GM19452 (cell line): ENCODE results near the gene ATOH7.
"Not testable (repeated sequence)": the region's sequence is repeated elsewhere in the genome, so short reads cannot be mapped to it uniquely, and the experiment has no call there.

ENCODE experiments used
- ATAC-seq: cut with Tn5 transposase; IDR thresholded peaks from one replicate; pipeline ENCODE4 v1.9.1; 2021; ENCODE audit not compliant: unreplicated experiment

Gene ATOH7

DNA sequence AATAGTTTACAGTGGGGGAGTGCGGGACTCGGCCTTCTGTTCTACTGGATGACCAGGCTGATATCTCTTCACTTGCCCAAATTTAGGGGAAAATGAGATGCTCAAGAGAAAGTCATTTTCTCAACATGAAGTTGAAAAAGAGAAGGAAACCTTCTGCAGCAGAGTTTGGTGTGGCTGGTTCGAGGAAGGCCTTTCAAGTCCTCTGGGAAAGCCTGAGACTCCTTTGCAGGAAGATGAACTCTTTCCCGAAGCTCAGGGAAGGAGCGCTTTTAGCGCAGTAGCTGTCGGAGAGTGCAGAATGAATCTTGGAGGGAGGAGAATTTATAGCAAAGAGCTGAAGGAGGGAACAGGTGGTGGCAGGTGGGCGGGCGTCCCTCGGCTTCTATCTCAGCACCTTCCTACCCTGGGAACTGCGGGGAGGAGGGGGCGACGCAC is at the start of gene ATOH7:
Gene ATOH7 (minus strand): TSS at position 297 of the 435 bp plus-strand sequence. CDS start 436 bp downstream, outside the sequence.
- no peak for ATAC-seq

DNA sequence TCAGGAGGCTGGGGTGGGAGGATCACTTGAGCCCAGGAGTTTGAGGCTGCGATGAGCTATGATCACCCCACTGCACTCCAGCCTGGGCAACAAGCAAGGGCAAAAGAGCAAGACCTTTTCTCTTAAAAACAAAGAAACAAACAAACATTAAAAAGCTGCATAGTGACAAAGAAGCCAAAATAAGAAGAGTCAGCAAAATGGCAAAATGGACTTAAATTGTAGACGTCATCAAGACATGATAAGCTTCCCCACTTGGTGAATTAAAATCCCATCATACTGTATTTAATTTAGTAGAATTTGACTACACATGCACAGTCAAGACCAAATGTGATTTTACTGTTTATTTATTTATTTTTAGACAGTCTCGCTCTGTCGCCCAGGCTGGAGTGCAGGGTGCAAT is 48.8 kb upstream of the ATOH7 start:
- ATAC-seq, result no peak

DNA sequence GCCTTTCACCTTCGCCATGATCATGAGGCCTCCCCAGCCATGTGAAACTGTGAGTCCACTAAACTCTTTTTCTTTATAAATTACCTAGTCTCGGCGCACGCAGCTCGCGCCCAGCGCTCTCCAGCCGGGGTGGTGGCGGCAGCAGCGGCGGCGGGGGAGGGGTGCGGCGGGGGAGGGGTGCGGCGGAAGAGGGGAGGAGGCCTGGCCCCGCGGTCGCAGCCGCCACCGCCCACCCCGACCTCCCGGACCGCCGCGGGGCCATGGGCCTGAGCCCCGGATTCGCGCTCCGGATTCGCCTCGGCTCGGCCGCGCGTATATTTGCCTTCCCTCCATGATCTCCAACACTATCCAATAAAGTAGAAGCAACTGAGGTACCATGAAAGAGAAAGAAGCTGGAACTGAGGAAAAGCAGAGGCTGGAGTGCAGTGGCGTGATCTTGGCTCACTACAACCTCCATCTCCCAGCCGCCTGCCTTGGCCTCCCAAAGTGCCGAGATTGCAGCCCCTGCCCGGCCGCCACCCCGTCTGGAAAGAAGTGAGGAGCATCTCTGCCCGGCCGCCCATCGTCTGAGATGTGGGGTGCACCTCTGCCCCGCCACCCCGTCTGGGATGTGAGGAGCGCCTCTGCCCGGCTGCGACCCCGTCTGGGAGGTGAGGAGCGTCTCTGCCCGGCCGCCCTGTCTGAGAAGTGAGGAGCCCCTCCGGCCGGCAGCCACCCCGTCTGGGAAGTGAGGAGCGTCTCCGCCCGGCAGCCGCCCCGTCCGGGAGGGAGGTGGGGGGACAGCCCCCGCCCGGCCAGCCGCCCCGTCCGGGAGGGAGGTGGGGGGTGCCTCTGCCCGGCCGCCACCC is 47.2 kb upstream of the ATOH7 start:
- not testable (repeated sequence) for ATAC-seq

DNA sequence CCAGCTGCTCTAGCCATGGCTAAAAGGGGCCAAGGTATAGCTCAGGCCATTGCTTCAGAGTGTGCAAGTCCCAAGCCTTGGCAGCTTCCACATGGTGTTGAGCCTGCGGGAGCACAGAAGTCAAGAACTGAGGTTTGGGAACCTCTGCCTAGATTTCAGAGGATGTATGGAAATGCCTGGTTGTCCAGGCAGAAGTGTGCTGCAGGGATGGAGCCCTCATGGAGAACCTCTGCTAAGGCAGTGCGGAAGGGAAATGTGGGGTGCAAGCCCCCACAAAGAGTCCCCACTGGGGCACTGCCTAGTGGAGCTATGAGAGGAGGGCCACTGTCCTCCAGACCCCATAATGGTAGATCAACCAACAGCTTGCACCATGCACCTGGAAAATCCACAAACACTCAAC is 45.9 kb upstream of the ATOH7 start:
- not testable (repeated sequence) for ATAC-seq

DNA sequence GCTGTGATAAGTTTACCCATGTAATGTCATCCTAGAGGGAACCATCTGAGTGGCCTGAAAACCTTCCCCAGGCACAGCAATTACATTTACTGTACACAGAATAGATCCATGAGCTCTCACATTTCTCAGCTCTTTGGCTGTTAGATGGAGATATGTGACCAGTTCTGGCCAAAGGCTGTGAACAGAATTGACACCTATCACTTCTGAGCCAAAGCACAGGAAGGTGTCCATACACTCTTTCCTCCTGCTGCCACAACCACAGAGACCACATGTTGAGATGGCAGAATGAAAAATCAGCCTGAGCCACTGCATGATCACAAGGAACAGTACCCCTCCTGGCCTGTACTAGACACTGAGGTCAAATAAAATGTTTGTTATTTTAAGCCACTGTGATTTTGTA is 44.3 kb upstream of the ATOH7 start:
- no peak for ATAC-seq

DNA sequence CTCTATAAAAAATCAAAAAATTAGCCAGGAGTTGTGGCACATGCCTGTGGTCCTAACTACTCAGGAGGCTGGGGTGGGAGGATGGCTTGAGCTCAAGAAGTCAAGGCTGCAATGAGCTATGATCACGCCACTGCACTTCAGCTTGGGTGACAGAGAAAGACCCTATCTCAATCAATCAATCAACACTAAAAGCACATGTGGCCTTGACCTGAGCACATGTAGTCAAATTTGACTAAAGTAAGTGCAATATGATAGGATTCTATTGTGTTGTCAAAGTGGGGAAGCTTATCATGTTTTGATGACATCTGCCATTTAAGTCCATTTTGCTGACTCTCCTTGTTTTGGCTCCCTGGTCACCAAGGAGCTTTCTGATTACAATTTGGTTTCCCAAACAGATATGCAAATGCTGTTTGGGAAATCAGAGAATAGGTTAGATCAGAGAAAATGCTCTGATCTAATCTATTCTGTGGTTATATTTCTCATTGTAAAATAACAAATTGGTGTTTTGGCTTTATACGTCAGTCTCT is 43.8 kb upstream of the ATOH7 start:
- ATAC-seq, result no peak

DNA sequence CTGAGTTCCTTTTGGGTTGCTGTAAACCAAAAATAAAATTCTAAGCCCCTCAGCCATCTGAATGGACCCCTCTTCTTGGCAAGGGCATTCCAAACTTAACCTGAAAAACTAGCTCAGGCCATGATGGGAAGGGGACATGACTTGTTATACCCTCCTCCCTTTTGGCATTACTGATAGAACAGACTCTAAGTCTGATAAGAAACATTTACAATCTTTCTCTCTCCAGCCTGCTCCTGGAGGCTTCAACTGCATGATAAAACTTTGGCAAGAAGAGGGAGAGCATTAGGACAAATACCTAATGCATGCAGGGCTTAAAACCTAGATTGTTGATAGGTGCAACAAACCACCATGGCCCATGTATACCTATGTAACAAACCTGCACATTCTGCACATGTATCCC is 40.9 kb upstream of the ATOH7 start:
- ATAC-seq, result no peak

DNA sequence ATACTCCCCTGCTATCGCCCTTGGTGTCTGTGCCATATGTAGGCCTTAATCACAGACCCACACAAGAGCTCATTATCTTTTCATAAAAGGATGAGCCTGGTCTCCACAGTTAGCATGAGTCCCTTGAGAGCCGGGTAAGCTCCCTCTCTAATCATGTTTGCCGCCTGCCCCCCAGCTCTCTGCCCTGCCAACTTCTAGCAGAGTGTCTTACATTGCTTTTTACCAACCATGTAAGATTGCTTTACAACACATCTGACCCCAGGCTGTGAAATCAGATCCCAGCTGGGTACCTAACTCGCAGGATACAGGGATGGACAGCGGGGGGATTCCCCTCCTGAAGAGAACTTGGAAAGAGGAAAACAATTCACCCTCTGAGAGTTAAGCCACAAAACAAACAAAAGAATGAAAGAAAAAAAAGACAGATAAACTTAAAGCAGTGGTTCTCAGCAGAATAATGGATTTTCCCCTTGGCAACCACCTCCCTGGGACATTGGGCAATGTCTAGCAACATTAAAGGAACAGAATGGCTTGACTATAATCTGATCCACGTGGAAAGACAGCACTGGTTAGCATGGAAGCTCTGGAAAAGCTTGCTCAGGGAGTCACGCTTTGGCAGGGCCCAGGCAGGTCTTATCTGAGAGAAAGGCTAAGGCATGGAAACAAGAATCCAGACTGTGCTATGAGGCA is 39.4 kb upstream of the ATOH7 start:
- no peak for ATAC-seq

DNA sequence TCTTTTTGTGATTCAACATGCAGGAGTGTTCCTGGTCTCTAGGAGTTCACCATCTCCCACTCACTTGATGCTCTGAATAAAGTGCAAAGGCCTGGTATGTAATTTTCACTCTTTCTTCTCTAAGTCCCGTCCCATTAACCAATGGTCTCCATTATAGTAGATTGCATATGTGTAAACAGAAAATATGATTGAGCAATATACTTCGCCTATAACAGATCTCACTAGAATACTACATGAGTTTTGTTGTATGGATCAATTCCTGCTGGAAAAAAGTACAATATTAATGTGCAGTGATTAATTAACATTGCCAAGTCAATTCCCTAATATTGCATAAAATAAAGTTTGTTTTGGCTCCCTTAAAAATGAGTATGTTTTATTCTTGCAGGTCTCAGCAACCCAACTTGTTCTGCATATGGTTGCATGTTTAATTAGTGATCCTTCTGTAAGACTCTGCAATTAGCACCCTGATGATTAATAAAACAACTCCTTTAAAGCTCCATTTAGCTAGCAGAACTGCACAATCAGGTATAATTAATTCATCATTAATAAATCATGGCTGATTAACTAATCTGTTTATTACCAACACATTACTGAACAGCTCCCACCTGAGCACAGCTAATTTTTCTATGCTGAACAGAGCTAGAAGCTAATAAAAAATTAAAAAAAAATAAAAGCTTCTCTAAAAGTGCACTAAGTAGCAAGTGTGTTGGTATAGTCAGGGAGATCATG is 37.8 kb upstream of the ATOH7 start:
- ATAC-seq, result no peak

DNA sequence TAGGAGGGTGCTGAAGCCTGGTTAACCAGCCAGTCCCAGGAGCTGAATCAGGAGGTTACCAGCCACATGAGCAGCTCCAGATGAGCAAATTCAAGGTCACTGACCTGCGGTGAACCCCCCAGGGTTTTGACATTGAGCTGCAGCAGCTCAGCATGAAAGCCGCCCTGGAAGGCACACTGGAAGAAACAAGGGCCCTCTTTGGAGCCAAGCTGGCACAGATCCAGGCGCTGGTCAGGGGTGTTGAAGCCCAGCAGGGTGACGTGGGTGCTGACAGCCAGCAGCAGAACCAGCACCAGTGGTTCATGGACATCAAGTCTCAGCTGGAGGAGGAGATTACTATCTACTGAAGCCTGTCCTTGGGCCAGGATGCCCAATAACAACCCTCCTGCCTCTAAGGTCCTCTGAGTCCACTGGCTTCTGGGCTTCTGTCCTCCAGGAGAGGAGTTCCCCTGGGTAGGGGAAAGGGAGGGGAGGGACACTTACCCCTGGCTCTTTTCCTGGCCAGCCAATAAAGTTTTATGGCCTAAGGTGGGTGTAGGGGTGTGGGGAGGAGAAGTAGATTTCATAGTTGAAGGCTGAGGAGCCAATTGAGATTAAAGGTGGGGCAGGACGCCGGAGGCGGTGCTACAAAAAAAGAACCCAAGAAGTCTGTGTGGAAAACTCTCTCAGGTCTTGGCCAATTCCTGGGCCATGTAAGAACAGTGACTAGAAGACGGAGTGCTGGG is 29.4 kb upstream of the ATOH7 start:
- ATAC-seq, result no peak

DNA sequence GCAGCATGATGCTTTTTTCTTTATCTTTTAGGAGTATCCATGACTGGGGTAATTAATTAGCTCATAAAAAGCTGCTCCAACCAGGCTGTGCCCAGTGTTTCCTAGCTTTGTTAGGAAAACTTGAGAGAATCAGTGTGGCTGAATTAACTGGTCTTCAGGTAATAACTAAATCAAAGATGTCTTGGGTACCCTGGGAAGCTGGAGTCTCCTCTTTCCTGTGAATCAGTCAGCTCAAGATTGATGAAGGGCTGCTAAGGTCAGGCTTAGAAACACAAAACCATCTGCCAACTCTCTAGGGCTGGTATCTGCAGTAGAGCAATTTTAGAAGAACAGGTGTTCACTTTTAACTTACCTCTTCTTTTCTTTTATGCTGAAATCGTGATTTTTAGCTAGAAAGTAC is 21.4 kb upstream of the ATOH7 start:
- no peak for ATAC-seq

DNA sequence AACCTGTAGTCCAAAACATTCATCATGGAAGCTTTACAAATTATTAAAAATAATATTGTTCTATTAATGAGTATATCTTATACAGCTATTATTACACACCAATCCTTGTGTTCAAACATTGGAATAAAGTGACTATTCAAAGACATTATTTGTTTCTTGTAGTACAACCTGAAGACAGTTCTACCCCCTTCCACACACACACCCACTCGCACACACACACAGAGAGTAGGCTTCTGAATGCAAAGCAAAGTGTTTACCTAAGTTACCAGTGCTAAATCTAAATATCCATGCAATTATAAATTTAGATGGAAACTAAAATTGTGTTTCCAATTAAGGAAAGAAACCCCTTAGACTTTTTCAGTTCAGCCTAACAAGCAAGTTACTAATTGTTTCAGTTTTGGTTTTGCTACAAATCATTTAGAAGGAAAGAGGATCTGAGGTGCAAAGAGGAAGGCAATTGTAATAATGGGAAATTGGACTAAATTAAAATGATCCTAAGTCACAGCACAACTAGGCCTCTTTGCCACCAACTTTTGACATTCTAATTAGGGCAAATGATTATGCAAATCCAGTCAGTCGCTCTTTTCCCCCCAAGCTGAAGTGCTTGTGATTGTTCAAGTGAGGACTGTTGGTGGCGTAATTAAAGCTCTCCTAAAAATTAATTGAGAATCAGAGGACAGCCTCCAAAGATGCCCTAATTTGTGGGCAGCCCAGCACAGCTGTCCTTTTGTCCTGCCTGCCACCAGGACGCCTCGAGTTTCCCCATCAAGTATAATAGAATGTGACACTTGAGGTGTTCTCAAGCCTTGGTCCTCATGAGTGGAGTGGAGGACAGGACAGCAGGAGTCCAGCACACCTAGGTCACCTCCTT is 19.9 kb upstream of the ATOH7 start:
- ATAC-seq, result no peak

DNA sequence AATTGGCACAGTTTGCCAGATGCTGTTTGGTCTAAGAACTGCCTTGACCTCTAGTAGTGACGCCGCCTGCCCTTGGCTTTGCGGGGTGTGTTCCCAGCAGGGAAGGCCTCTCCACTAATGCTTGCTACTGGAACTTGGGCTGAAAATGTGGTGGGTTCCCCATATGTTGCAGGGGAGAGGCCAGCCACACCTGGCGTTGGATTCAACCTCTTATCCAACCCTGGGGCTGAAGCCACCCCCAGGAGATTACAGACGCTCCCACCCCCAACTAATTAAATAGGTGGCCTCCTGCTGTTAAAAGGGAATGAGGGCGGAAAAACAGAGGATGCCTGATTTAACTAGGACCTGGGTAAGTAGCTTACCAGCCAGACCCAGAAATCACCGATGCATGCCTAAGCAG is 19.2 kb upstream of the ATOH7 start:
- ATAC-seq, result no peak

DNA sequence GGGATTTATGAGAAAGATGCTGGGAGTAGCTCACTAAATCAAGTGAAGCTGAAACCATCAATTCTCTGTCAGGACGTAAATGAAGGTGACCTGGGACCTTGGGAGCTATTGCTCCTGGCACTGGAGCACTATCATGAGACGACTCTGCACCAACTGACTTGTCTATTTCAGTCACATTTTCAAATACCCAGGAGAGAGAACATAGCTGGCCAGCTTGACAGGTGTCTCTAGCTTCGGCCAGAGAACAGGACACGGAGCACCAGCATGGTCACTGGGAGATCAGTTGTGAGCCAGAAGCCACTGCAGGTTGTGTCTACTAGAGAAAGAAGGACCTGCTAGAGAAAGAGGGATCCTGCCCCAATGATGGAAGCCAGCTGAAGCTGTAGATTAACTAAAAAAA is 17.4 kb upstream of the ATOH7 start:
- ATAC-seq, result no peak

DNA sequence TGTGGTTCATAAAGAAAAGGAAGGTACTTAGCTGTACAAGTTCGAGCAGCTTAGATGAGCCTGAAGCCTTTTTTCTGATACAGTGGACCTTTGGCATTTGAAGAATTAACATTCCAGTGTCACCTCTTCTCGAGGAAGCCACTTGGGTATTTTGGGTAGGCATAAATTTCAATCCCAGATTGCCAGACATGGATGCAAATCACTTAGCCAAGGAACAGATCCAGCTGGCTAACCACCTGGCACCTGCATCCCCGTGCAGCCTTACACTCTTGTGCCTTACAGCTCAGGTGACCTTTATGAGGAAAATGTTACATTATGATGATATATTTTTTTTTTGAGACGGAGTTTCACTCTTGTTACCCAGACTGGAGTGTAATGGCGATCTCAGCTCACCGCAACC is 16.0 kb upstream of the ATOH7 start:
- ATAC-seq, result no peak

DNA sequence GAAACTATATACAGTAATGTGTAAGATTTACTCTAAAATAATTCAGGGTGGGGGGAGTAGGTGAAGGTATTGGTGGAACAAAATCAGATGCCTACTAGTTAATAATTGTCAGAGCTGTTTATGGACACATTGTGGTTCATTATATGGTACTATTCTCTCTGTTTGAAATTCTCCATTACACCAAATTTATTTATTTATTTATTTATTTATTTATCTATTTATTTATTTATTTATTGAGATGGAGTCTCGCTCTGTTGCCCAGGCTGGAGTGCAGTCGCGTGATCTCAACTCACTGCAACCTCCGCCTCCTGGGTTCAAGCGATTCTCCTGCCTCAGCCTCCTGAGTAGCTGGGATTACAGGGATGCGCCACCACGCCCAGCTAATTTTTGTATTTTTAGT is 14.5 kb upstream of the ATOH7 start:
- not testable (repeated sequence) for ATAC-seq

DNA sequence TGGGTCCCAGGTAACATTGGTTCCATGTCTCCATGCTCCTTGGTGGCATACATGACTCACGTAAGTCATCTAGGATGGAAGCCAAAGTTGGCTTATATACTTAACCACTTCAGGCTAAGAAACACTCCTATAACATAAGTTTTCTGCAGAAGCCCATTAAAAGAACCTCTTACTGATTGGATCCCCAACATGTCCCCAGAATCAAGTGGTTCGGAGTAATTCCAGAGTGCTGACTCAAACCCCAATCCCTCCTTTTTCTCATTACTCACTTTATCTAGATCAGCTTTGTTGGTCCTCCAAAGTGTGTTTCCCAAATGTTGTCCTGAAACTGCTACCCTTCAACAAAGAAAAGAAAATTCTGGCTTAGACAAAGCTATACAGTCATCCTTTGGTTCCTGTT is 10.1 kb upstream of the ATOH7 start:
- ATAC-seq, result no peak

DNA sequence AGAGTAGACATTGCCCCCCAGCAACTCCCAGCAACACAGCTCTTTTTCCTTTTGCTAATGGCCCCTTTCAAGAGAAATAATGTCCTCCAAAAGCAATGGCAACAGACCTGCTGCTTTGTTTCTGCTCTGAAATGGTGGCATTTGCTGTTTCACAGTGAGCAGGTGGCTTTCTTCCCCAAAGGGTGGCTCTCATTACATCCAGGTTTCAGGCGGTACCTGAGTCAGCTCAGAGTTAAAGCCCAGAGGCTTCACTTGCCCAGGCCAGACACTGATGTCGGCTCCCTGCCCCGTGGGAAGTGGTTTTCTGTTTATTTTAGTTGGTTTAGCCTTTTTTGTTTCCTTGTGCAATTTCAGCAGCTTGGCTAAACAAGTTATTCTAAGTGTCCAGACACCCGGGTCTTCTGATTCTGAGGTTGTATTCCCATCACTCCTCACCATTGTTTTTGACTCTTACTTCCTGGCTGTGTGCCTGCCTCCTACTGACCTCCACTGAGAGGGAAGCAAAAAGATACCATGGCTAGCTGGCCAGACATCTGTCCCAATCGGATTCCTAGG is 7.8 kb upstream of the ATOH7 start:
- no peak for ATAC-seq

DNA sequence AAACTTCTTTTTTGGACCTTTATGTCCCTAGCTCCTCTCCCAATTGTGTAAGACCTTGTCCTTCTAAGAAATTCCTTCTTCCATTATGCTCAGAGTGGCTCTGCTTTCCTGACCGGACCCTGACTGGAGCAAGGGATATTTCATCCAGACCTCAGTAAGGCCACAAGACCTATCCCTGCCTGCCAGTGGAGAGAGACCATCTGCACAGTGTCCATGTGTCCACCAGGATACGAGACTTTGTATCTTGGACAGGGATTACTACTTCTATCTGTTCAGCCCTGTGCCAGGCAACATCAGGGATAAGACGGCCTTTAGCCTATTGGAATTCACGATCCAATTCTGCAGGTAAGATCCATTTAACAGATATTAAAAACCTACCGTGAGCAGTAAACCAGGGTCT is 7.2 kb upstream of the ATOH7 start:
- ATAC-seq, result no peak

DNA sequence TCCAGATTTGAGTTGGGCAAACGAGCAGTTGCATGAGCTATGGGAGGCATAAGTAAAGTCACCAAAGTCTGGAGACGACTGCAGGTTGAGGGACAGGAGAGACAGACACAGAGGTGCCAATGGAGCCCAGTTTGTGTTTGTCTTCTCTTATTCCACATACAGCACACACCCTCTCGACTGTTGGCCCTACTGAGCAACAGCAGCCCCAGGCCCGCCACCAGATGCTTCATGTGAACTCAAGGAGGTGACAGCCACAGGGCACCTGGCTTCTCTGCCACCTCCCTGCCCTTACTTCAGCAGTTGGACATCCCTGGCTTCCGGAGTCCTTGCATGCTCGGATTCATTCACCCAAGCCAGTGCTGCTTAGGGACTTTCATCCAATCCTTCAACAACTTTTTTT is 6.5 kb upstream of the ATOH7 start:
- ATAC-seq, result no peak
